Measurements from ENCODE around the gene PNPT1.
A peak's percentile ranks its signal among the peaks of the same experiment; 100 is the strongest.
"Not testable (repeated sequence)": the region's sequence is repeated elsewhere in the genome, so short reads cannot be mapped to it uniquely, and the experiment has no call there.

Gene PNPT1

GRCh38 chr2:55715626-55716025, 22.0 kb upstream of the PNPT1 start:
- Histone ChIP-seq H3K4me3 (ENCODE audit: low read length) (no peak overlapping the region), H3K9ac (ENCODE audit: low read length) (no peak overlapping the region), H3K27me3 (ENCODE audit: control insufficient read depth, insufficient read depth, low read length) (no peaks in the 10 kb centered on the region), H3K36me3 (ENCODE audit: control insufficient read depth, insufficient read depth, low read length) (no peaks in the 10 kb centered on the region), H3K4me1 (ENCODE audit: control insufficient read depth, insufficient read depth, low read length) (peaks cover 8% of the 10 kb centered on the region), H3K9me3 (ENCODE audit: control insufficient read depth, low read length) (no peaks in the 10 kb centered on the region)

GRCh38 chr2:55715178-55715577, 21.5 kb upstream of the PNPT1 start:
- H3K27me3 ChIP-seq (ENCODE audit: control insufficient read depth, insufficient read depth, low read length); H3K9ac ChIP-seq (ENCODE audit: low read length); H3K9me3 ChIP-seq (ENCODE audit: control insufficient read depth, low read length); H3K36me3 ChIP-seq (ENCODE audit: control insufficient read depth, insufficient read depth, low read length); H3K4me1 ChIP-seq (ENCODE audit: control insufficient read depth, insufficient read depth, low read length); H3K4me3 ChIP-seq (ENCODE audit: low read length): not testable (repeated sequence)

GRCh38 chr2:55712477-55713060, 18.9 kb upstream of the PNPT1 start:
- no peak overlapping the region for H3K9ac ChIP-seq (ENCODE audit: low read length)
- H3K9me3 ChIP-seq (ENCODE audit: control insufficient read depth, low read length), result no peaks in the 10 kb centered on the region
- H3K4me3 ChIP-seq (ENCODE audit: low read length), result no peak overlapping the region
- no peaks in the 10 kb centered on the region for H3K36me3 ChIP-seq (ENCODE audit: control insufficient read depth, insufficient read depth, low read length)
- H3K27me3 ChIP-seq (ENCODE audit: control insufficient read depth, insufficient read depth, low read length), result no peaks in the 10 kb centered on the region
- H3K4me1 ChIP-seq (ENCODE audit: control insufficient read depth, insufficient read depth, low read length), result peaks cover 8% of the 10 kb centered on the region

GRCh38 chr2:55710025-55710424, 16.4 kb upstream of the PNPT1 start:
- no peaks in the 10 kb centered on the region for H3K27me3 ChIP-seq (ENCODE audit: control insufficient read depth, insufficient read depth, low read length)
- peaks cover 3% of the 10 kb centered on the region for H3K4me1 ChIP-seq (ENCODE audit: control insufficient read depth, insufficient read depth, low read length)
- H3K9ac ChIP-seq (ENCODE audit: low read length), result no peak overlapping the region
- no peaks in the 10 kb centered on the region for H3K36me3 ChIP-seq (ENCODE audit: control insufficient read depth, insufficient read depth, low read length)
- H3K4me3 ChIP-seq (ENCODE audit: low read length), result no peak overlapping the region
- H3K9me3 ChIP-seq (ENCODE audit: control insufficient read depth, low read length), result no peaks in the 10 kb centered on the region

GRCh38 chr2:55707751-55708150, 14.1 kb upstream of the PNPT1 start:
- Histone ChIP-seq H3K27me3 (ENCODE audit: control insufficient read depth, insufficient read depth, low read length) (no peaks in the 10 kb centered on the region), H3K4me1 (ENCODE audit: control insufficient read depth, insufficient read depth, low read length) (no peaks in the 10 kb centered on the region), H3K9ac (ENCODE audit: low read length) (no peak overlapping the region), H3K9me3 (ENCODE audit: control insufficient read depth, low read length) (no peaks in the 10 kb centered on the region), H3K4me3 (ENCODE audit: low read length) (no peak overlapping the region), H3K36me3 (ENCODE audit: control insufficient read depth, insufficient read depth, low read length) (no peaks in the 10 kb centered on the region)

GRCh38 chr2:55706258-55706657, 12.6 kb upstream of the PNPT1 start:
- H3K27me3 ChIP-seq (ENCODE audit: control insufficient read depth, insufficient read depth, low read length); H3K4me1 ChIP-seq (ENCODE audit: control insufficient read depth, insufficient read depth, low read length); H3K9me3 ChIP-seq (ENCODE audit: control insufficient read depth, low read length); H3K36me3 ChIP-seq (ENCODE audit: control insufficient read depth, insufficient read depth, low read length); H3K4me3 ChIP-seq (ENCODE audit: low read length); H3K9ac ChIP-seq (ENCODE audit: low read length): not testable (repeated sequence)

GRCh38 chr2:55705027-55705653, 11.5 kb upstream of the PNPT1 start:
- no peak overlapping the region for H3K4me3 ChIP-seq (ENCODE audit: low read length)
- H3K4me1 ChIP-seq (ENCODE audit: control insufficient read depth, insufficient read depth, low read length), result no peaks in the 10 kb centered on the region
- H3K27me3 ChIP-seq (ENCODE audit: control insufficient read depth, insufficient read depth, low read length), result no peaks in the 10 kb centered on the region
- H3K9ac ChIP-seq (ENCODE audit: low read length), result no peak overlapping the region
- H3K36me3 ChIP-seq (ENCODE audit: control insufficient read depth, insufficient read depth, low read length), result no peaks in the 10 kb centered on the region
- no peaks in the 10 kb centered on the region for H3K9me3 ChIP-seq (ENCODE audit: control insufficient read depth, low read length)

GRCh38 chr2:55703350-55703749, 9.7 kb upstream of the PNPT1 start:
- Histone ChIP-seq H3K9me3 (ENCODE audit: control insufficient read depth, low read length) (no peaks in the 10 kb centered on the region), H3K27me3 (ENCODE audit: control insufficient read depth, insufficient read depth, low read length) (no peaks in the 10 kb centered on the region), H3K36me3 (ENCODE audit: control insufficient read depth, insufficient read depth, low read length) (no peaks in the 10 kb centered on the region), H3K9ac (ENCODE audit: low read length) (no peak overlapping the region), H3K4me3 (ENCODE audit: low read length) (no peak overlapping the region), H3K4me1 (ENCODE audit: control insufficient read depth, insufficient read depth, low read length) (no peaks in the 10 kb centered on the region)

GRCh38 chr2:55692740-55693139, 904 bp downstream of the PNPT1 start:
- not testable (repeated sequence) for H3K27me3 ChIP-seq (ENCODE audit: control insufficient read depth, insufficient read depth, low read length); H3K36me3 ChIP-seq (ENCODE audit: control insufficient read depth, insufficient read depth, low read length); H3K9me3 ChIP-seq (ENCODE audit: control insufficient read depth, low read length); H3K4me1 ChIP-seq (ENCODE audit: control insufficient read depth, insufficient read depth, low read length); H3K4me3 ChIP-seq (ENCODE audit: low read length)
- peak overlapping the region; percentile 27 for H3K9ac ChIP-seq (ENCODE audit: low read length)

- Histone ChIP-seq H3K27me3 (ENCODE audit: control insufficient read depth, insufficient read depth, low read length) (no peaks in the 10 kb centered on the region), H3K9ac (ENCODE audit: low read length) (no peak overlapping the region), H3K36me3 (ENCODE audit: control insufficient read depth, insufficient read depth, low read length) (no peaks in the 10 kb centered on the region), H3K9me3 (ENCODE audit: control insufficient read depth, low read length) (no peaks in the 10 kb centered on the region), H3K4me1 (ENCODE audit: control insufficient read depth, insufficient read depth, low read length) (no peaks in the 10 kb centered on the region), H3K4me3 (ENCODE audit: low read length) (no peak overlapping the region)
Observed at GRCh38 chr2:55672630-55673029, 21.0 kb downstream of the PNPT1 start.

- no peaks in the 10 kb centered on the region for H3K27me3 ChIP-seq (ENCODE audit: control insufficient read depth, insufficient read depth, low read length)
- no peaks in the 10 kb centered on the region for H3K9me3 ChIP-seq (ENCODE audit: control insufficient read depth, low read length)
- no peak overlapping the region for H3K9ac ChIP-seq (ENCODE audit: low read length)
- H3K4me3 ChIP-seq (ENCODE audit: low read length), result no peak overlapping the region
- no peaks in the 10 kb centered on the region for H3K4me1 ChIP-seq (ENCODE audit: control insufficient read depth, insufficient read depth, low read length)
- H3K36me3 ChIP-seq (ENCODE audit: control insufficient read depth, insufficient read depth, low read length), result no peaks in the 10 kb centered on the region
Observed at GRCh38 chr2:55668956-55669355, 24.7 kb downstream of the PNPT1 start.

GRCh38 chr2:55653255-55653654, 40.4 kb downstream of the PNPT1 start:
- H3K36me3 ChIP-seq (ENCODE audit: control insufficient read depth, insufficient read depth, low read length), result no peaks in the 10 kb centered on the region
- no peaks in the 10 kb centered on the region for H3K9me3 ChIP-seq (ENCODE audit: control insufficient read depth, low read length)
- no peak overlapping the region for H3K9ac ChIP-seq (ENCODE audit: low read length)
- H3K4me3 ChIP-seq (ENCODE audit: low read length), result no peak overlapping the region
- H3K4me1 ChIP-seq (ENCODE audit: control insufficient read depth, insufficient read depth, low read length), result no peaks in the 10 kb centered on the region
- H3K27me3 ChIP-seq (ENCODE audit: control insufficient read depth, insufficient read depth, low read length), result no peaks in the 10 kb centered on the region

- Histone ChIP-seq H3K4me1 (ENCODE audit: control insufficient read depth, insufficient read depth, low read length) (no peaks in the 10 kb centered on the region), H3K27me3 (ENCODE audit: control insufficient read depth, insufficient read depth, low read length) (no peaks in the 10 kb centered on the region), H3K9ac (ENCODE audit: low read length) (no peak overlapping the region), H3K36me3 (ENCODE audit: control insufficient read depth, insufficient read depth, low read length) (no peaks in the 10 kb centered on the region), H3K9me3 (ENCODE audit: control insufficient read depth, low read length) (no peaks in the 10 kb centered on the region), H3K4me3 (ENCODE audit: low read length) (no peak overlapping the region)
Observed at GRCh38 chr2:55649211-55649610, 44.4 kb downstream of the PNPT1 start.

All from mucosa of stomach (tissue), 1 donor.